HepG2 (cell line): Measurements from ENCODE around the gene CHPF. TPM values are rescaled to one million over a fixed set of nuclear protein-coding genes. Genes with fewer than 3 reads are reported as not detected.
A peak's percentile ranks its signal among the peaks of the same experiment; 100 is the strongest.

Experiments used
- AGO2 ChIP-seq: fragments of 200-400 bp; formaldehyde crosslinking; optimal IDR thresholded peaks from 2 replicates; pipeline ENCODE3; 2017; ENCODE audit warnings: mild to moderate bottlenecking, low read depth, low read length, moderate library complexity
- ETV6 ChIP-seq: sonication (generic); formaldehyde crosslinking; conservative IDR thresholded peaks from 2 replicates; pipeline ENCODE4 v1.4.0; 2020; ENCODE audit warnings: missing genetic modification reagents
- GABPB1 ChIP-seq: IDR thresholded peaks from 2 replicates; pipeline ENCODE4 v1.6.1; 2016; ENCODE audit warnings: mild to moderate bottlenecking, missing genetic modification reagents, moderate library complexity, missing compliant biosample characterization
- KDM2A ChIP-seq: sonication (generic); formaldehyde crosslinking; IDR thresholded peaks from 2 replicates; pipeline ENCODE4 v1.4.0; 2020; ENCODE audit warnings: low read depth, missing genetic modification reagents, borderline replicate concordance
- NFATC3 ChIP-seq: sonication (generic); formaldehyde crosslinking; IDR thresholded peaks from 2 replicates; pipeline ENCODE4 v1.5.1; 2020; ENCODE audit warnings: mild to moderate bottlenecking, missing genetic modification reagents
- PRMT3 ChIP-seq: sonication (generic); formaldehyde crosslinking; IDR thresholded peaks from 2 replicates; pipeline ENCODE4 v1.8.1; 2022; ENCODE audit warnings: low read depth, mild to moderate bottlenecking, moderate library complexity, missing genetic modification reagents, borderline replicate concordance
- ZFY ChIP-seq: sonication (generic); formaldehyde crosslinking; IDR thresholded peaks from 2 replicates; pipeline ENCODE4 v1.4.0; 2020; ENCODE audit warnings: missing genetic modification reagents
- ZNF335 ChIP-seq: sonication (generic); formaldehyde crosslinking; IDR thresholded peaks from 2 replicates; pipeline ENCODE4 v1.4.0; 2020; ENCODE audit warnings: missing genetic modification reagents
- ZNF614 ChIP-seq: IDR thresholded peaks from 2 replicates; pipeline ENCODE4 v1.6.1; 2018; ENCODE audit warnings: missing biosample characterization, missing genetic modification reagents, inconsistent platforms, borderline replicate concordance
- ZNF749 ChIP-seq: sonication (generic); formaldehyde crosslinking; IDR thresholded peaks from 2 replicates; pipeline ENCODE4 v1.8.0; 2022; ENCODE audit warnings: mild to moderate bottlenecking, missing genetic modification reagents, moderate library complexity, borderline replicate concordance
- polyA plus RNA-seq, 8 experiments: library from polyadenylated mRNA; depleted of rRNA in 3 of 8; stranded (reverse) in 7 of 8; unstranded in 1 of 8; fragments of >200 nt; fragmentation: Illumina TruSeq in 4 of 8; extraction: Trizol in 4 of 8; gene quantifications; 2 replicates each; pipeline versions ENCODE4 v1.2.1 to v1.2.3, GENCODE V29; 2011 to 2016; ENCODE audit warnings: low read depth in 4 of 8, missing spikeins in 1 of 8, mixed read lengths in 1 of 8; ENCODE audit not compliant: insufficient read depth in 1 of 8
- total RNA-seq, 5 experiments: library from RNA; depleted of rRNA; stranded (reverse); fragments of >200 nt; fragmentation: Illumina TruSeq; extraction: Trizol; gene quantifications; 2 replicates each; pipeline ENCODE4 v1.2.3, GENCODE V29; 2016; ENCODE audit warnings: low read depth in 1 of 5
- TF ChIP-seq, protein P1 (sequence below): sonication (generic); formaldehyde crosslinking; IDR thresholded peaks from 2 replicates; pipeline ENCODE4 v1.4.0; 2020; ENCODE audit warnings: mild to moderate bottlenecking, missing genetic modification reagents
- TF ChIP-seq, protein P2 (sequence below), 2 experiments: fragments of 450-650 bp in 1 of 2; sonication (generic) in 1 of 2; formaldehyde crosslinking; IDR thresholded peaks; 2 replicates each; pipeline versions ENCODE4 v1.5.0 to v1.8.0; 2020 to 2022; ENCODE audit warnings: mild to moderate bottlenecking in 1 of 2, missing genetic modification reagents in 1 of 2
- TF ChIP-seq, protein P3 (sequence below): sonication (generic); formaldehyde crosslinking; IDR thresholded peaks from 2 replicates; pipeline ENCODE4 v1.5.0; 2020; ENCODE audit warnings: mild to moderate bottlenecking, missing genetic modification reagents, borderline replicate concordance
- TF ChIP-seq, protein P4 (sequence below): sonication (generic); formaldehyde crosslinking; IDR thresholded peaks from 2 replicates; pipeline ENCODE4 v1.4.0; 2020; ENCODE audit warnings: mild to moderate bottlenecking, missing genetic modification reagents
- TF ChIP-seq, protein P5 (sequence below): IDR thresholded peaks from 2 replicates; pipeline ENCODE4 v1.6.1; 2016; ENCODE audit warnings: missing compliant biosample characterization, missing genetic modification reagents, borderline replicate concordance
- TF ChIP-seq, protein P6 (sequence below): sonication (generic); formaldehyde crosslinking; IDR thresholded peaks from 2 replicates; pipeline ENCODE4 v1.5.0; 2020; ENCODE audit warnings: missing genetic modification reagents

CHPF gene
- total and polyA plus RNA-seq, 2 of the 13 experiments (the other 11 are each of a cell fraction or from before 2014, with no cell fraction given) = 79.6 to 111 TPM

DNA sequence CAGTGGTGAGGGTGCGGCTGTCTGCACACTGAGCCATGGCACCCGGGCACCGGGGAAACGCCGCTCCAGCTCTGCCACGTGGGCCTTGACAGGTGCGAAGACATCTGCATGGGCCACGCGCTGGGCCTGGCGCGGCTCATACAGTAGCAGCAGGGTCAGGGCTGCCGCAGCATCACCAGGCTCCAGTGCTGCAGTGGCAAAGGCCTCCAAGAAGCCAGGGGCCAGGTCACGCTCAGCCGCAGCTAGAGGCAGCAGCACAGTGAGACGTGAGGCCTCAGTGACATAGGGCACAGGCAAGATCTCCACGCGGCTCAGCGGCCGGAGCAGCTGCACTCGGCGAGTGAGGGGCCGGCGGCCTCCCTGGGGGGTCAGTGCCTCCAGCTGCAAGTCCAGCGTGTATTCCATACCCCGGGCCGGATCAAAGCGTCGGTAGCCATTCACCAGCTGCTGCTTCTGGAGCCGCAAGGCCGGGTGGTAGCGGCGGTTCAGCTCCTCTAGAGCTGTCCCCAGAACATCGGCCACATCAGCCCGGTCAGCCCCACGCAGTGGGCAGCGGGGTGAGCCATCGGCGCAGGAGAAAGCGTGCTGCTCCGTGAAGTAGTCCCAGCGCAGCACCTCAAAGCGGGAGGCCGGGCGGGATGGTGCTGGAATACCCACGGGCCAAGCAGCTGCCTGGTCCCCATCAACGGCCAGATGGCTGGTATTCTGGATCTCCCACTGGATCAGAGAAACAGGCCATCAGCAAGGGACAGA, 3.5 kb downstream of the CHPF start (continued):
- TF ChIP-seq, protein P1, sequence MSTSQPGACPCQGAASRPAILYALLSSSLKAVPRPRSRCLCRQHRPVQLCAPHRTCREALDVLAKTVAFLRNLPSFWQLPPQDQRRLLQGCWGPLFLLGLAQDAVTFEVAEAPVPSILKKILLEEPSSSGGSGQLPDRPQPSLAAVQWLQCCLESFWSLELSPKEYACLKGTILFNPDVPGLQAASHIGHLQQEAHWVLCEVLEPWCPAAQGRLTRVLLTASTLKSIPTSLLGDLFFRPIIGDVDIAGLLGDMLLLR (CRISPR knock-in tag) = peak; percentile 27; the same call in 1 of the 2 replicates
- TF ChIP-seq GABPB1 (0 out of 2 replicates have a peak, but pooled peaks have one; percentile 5), PRMT3 (CRISPR knock-in tag) (no peak), KDM2A (CRISPR knock-in tag) (no peak), NFATC3 (no peak), ZNF749 (CRISPR knock-in tag) (peak; percentile 25; the same call in 1 of the 2 replicates), ZNF335 (no peak), ZNF614 (no peak), ZFY (CRISPR knock-in tag) (no peak), ETV6 (CRISPR knock-in tag) (no peak), AGO2 (peak; percentile 89)
- TF ChIP-seq, protein P2, sequence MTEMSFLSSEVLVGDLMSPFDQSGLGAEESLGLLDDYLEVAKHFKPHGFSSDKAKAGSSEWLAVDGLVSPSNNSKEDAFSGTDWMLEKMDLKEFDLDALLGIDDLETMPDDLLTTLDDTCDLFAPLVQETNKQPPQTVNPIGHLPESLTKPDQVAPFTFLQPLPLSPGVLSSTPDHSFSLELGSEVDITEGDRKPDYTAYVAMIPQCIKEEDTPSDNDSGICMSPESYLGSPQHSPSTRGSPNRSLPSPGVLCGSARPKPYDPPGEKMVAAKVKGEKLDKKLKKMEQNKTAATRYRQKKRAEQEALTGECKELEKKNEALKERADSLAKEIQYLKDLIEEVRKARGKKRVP (CRISPR knock-in tag; IDR thresholded peaks at IDR 0.05) = no peak
- TF ChIP-seq, protein P3, sequence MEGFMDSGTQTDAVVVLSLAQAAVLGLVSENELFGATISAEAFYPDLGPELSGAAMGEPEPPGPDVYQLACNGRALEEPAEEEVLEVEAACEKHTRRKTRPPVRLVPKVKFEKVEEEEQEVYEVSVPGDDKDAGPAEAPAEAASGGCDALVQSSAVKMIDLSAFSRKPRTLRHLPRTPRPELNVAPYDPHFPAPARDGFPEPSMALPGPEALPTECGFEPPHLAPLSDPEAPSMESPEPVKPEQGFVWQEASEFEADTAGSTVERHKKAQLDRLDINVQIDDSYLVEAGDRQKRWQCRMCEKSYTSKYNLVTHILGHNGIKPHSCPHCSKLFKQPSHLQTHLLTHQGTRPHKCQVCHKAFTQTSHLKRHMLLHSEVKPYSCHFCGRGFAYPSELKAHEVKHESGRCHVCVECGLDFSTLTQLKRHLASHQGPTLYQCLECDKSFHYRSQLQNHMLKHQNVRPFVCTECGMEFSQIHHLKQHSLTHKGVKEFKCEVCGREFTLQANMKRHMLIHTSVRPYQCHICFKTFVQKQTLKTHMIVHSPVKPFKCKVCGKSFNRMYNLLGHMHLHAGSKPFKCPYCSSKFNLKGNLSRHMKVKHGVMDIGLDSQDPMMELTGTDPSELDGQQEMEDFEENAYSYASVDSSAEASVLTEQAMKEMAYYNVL = no peak
- TF ChIP-seq, protein P4, sequence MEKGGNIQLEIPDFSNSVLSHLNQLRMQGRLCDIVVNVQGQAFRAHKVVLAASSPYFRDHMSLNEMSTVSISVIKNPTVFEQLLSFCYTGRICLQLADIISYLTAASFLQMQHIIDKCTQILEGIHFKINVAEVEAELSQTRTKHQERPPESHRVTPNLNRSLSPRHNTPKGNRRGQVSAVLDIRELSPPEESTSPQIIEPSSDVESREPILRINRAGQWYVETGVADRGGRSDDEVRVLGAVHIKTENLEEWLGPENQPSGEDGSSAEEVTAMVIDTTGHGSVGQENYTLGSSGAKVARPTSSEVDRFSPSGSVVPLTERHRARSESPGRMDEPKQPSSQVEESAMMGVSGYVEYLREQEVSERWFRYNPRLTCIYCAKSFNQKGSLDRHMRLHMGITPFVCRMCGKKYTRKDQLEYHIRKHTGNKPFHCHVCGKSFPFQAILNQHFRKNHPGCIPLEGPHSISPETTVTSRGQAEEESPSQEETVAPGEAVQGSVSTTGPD = no peak
- TF ChIP-seq, protein P5, sequence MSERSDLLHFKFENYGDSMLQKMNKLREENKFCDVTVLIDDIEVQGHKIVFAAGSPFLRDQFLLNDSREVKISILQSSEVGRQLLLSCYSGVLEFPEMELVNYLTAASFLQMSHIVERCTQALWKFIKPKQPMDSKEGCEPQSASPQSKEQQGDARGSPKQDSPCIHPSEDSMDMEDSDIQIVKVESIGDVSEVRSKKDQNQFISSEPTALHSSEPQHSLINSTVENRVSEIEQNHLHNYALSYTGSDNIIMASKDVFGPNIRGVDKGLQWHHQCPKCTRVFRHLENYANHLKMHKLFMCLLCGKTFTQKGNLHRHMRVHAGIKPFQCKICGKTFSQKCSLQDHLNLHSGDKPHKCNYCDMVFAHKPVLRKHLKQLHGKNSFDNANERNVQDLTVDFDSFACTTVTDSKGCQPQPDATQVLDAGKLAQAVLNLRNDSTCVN (CRISPR knock-in tag) = no peak
- TF ChIP-seq, protein P6, sequence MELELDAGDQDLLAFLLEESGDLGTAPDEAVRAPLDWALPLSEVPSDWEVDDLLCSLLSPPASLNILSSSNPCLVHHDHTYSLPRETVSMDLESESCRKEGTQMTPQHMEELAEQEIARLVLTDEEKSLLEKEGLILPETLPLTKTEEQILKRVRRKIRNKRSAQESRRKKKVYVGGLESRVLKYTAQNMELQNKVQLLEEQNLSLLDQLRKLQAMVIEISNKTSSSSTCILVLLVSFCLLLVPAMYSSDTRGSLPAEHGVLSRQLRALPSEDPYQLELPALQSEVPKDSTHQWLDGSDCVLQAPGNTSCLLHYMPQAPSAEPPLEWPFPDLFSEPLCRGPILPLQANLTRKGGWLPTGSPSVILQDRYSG (CRISPR knock-in tag) = no peak
